ENCODE data around the gene USP47. TPM values are rescaled to one million over a fixed set of nuclear protein-coding genes. Genes with fewer than 3 reads are reported as not detected.

Gene USP47
- polyA plus RNA-seq, 3 donors from 2014 or later = 36.3 to 72.4 (median 43.5) TPM

- H3K4me3 Mint-ChIP-seq = no peak overlapping the region
These were observed 140.1 kb downstream of the USP47 start for GRCh38 chr11:11981840-11982239.

GRCh38 chr11:11982461-11982860, 140.7 kb downstream of the USP47 start:
- H3K9me3 Mint-ChIP-seq = no peaks in the 10 kb centered on the region
- peaks cover 1 to 5% (median 3%) of the 10 kb centered on the region in 3 donors for H3K27me3 Mint-ChIP-seq (ENCODE audit: low read depth in 3 of 3)
- no peak overlapping the region for H3K27ac Mint-ChIP-seq
- no peak overlapping the region for H3K4me3 Mint-ChIP-seq
- H3K36me3 Mint-ChIP-seq = no peaks in the 10 kb centered on the region
- no peak for DNase-seq
- H3K4me1 Mint-ChIP-seq = peaks cover 1 to 9% of the 10 kb centered on the region in 2 donors

More at GRCh38 chr11:11981840-11982239, 140.1 kb downstream of the USP47 start:
- DNase-seq = no peak
- H3K4me1 Mint-ChIP-seq = peaks cover 0 to 3% of the 10 kb centered on the region in 2 donors
- H3K36me3 Mint-ChIP-seq = no peaks in the 10 kb centered on the region
- H3K27ac Mint-ChIP-seq = no peak overlapping the region
- H3K27me3 Mint-ChIP-seq (ENCODE audit: low read depth in 3 of 3) = peaks cover 1 to 5% (median 4%) of the 10 kb centered on the region in 3 donors
- H3K9me3 Mint-ChIP-seq = no peaks in the 10 kb centered on the region

GRCh38 chr11:11982975-11983374, 141.2 kb downstream of the USP47 start:
- Mint-ChIP-seq H3K9me3 (no peaks in the 10 kb centered on the region), H3K4me3 (no peak overlapping the region), H3K36me3 (no peaks in the 10 kb centered on the region), H3K27me3 (ENCODE audit: low read depth in 3 of 3) (peaks cover 1 to 5% (median 3%) of the 10 kb centered on the region in 3 donors), H3K27ac (no peak overlapping the region), H3K4me1 (peaks cover 4 to 14% of the 10 kb centered on the region in 2 donors)
- DNase-seq = no peak

- Mint-ChIP-seq H3K27me3 (ENCODE audit: low read depth in 3 of 3) (peaks cover 0 to 5% (median 3%) of the 10 kb centered on the region in 3 donors), H3K27ac (no peak overlapping the region), H3K4me3 (no peak overlapping the region), H3K4me1 (peaks cover 4 to 17% of the 10 kb centered on the region in 2 donors), H3K9me3 (no peaks in the 10 kb centered on the region), H3K36me3 (no peaks in the 10 kb centered on the region)
- DNase-seq = no peak
These were observed 141.7 kb downstream of the USP47 start for GRCh38 chr11:11983427-11983826.

GRCh38 chr11:11984563-11984962, 142.8 kb downstream of the USP47 start:
- Mint-ChIP-seq H3K9me3 (no peaks in the 10 kb centered on the region), H3K4me3 (no peak overlapping the region), H3K27ac (no peak overlapping the region), H3K4me1 (peaks cover 4 to 17% of the 10 kb centered on the region in 2 donors), H3K36me3 (no peaks in the 10 kb centered on the region), H3K27me3 (ENCODE audit: low read depth in 3 of 3) (peaks cover 0 to 5% (median 3%) of the 10 kb centered on the region in 3 donors)
- no peak for DNase-seq

GRCh38 chr11:11985016-11985715, 143.4 kb downstream of the USP47 start:
- H3K4me3 Mint-ChIP-seq = no peak overlapping the region
- peaks cover 0 to 4% (median 3%) of the 10 kb centered on the region in 3 donors for H3K27me3 Mint-ChIP-seq (ENCODE audit: low read depth in 3 of 3)
- peaks cover 4 to 17% of the 10 kb centered on the region in 2 donors for H3K4me1 Mint-ChIP-seq
- no peaks in the 10 kb centered on the region for H3K9me3 Mint-ChIP-seq
- H3K27ac Mint-ChIP-seq = no peak overlapping the region
- no peak for DNase-seq
- H3K36me3 Mint-ChIP-seq = no peaks in the 10 kb centered on the region

- H3K4me1 Mint-ChIP-seq = peaks cover 4 to 17% of the 10 kb centered on the region in 2 donors
- no peaks in the 10 kb centered on the region for H3K9me3 Mint-ChIP-seq
- no peaks in the 10 kb centered on the region for H3K36me3 Mint-ChIP-seq
- peaks cover 0 to 4% (median 2%) of the 10 kb centered on the region in 3 donors for H3K27me3 Mint-ChIP-seq (ENCODE audit: low read depth in 3 of 3)
- DNase-seq = no peak
- H3K27ac Mint-ChIP-seq = no peak overlapping the region
- H3K4me3 Mint-ChIP-seq = no peak overlapping the region
These were observed 144.5 kb downstream of the USP47 start for GRCh38 chr11:11985954-11986949.

- peaks cover 0 to 2% (median 0%) of the 10 kb centered on the region in 6 donors for H3K9me3 Mint-ChIP-seq
- peak; percentile 21 to 27 (median 24) for DNase-seq
- H3K4me3 Mint-ChIP-seq = no peak overlapping the region
These were observed 145.8 kb downstream of the USP47 start for GRCh38 chr11:11987503-11988022.

GRCh38 chr11:11988099-11988651, 146.4 kb downstream of the USP47 start:
- H3K36me3 Mint-ChIP-seq = no peaks in the 10 kb centered on the region
- H3K27me3 Mint-ChIP-seq (ENCODE audit: low read depth in 3 of 3) = peaks cover 0 to 9% (median 3%) of the 10 kb centered on the region in 3 donors
- DNase-seq = no peak
- H3K4me1 Mint-ChIP-seq = peaks cover 4 to 17% of the 10 kb centered on the region in 2 donors
- peaks cover 0 to 2% (median 0%) of the 10 kb centered on the region in 6 donors for H3K9me3 Mint-ChIP-seq
- no peak overlapping the region for H3K27ac Mint-ChIP-seq
- no peak overlapping the region for H3K4me3 Mint-ChIP-seq

More at GRCh38 chr11:11987503-11988022, 145.8 kb downstream of the USP47 start:
- Mint-ChIP-seq H3K27ac (peak overlapping the region in 5 of 6 donors; percentile 18 to 80 (median 52)), H3K36me3 (no peaks in the 10 kb centered on the region), H3K27me3 (ENCODE audit: low read depth in 3 of 3) (peaks cover 0 to 9% (median 3%) of the 10 kb centered on the region in 3 donors), H3K4me1 (peaks cover 4 to 17% of the 10 kb centered on the region in 2 donors)

GRCh38 chr11:11988681-11989261, 147.0 kb downstream of the USP47 start:
- Mint-ChIP-seq H3K9me3 (peaks cover 0 to 2% (median 0%) of the 10 kb centered on the region in 6 donors), H3K27ac (no peak overlapping the region)
- no peak for DNase-seq

GRCh38 chr11:11989774-11990744, 148.3 kb downstream of the USP47 start:
- no peak overlapping the region for H3K27ac Mint-ChIP-seq
- peaks cover 0 to 2% (median 0%) of the 10 kb centered on the region in 6 donors for H3K9me3 Mint-ChIP-seq
- peaks cover 4 to 17% of the 10 kb centered on the region in 2 donors for H3K4me1 Mint-ChIP-seq
- no peak for DNase-seq
- no peaks in the 10 kb centered on the region for H3K36me3 Mint-ChIP-seq
- H3K4me3 Mint-ChIP-seq = no peak overlapping the region
- peaks cover 0 to 9% (median 3%) of the 10 kb centered on the region in 3 donors for H3K27me3 Mint-ChIP-seq (ENCODE audit: low read depth in 3 of 3)

More at GRCh38 chr11:11988681-11989261, 147.0 kb downstream of the USP47 start:
- Mint-ChIP-seq H3K4me3 (no peak overlapping the region), H3K36me3 (no peaks in the 10 kb centered on the region), H3K27me3 (ENCODE audit: low read depth in 3 of 3) (peaks cover 0 to 9% (median 3%) of the 10 kb centered on the region in 3 donors), H3K4me1 (peaks cover 4 to 17% of the 10 kb centered on the region in 2 donors)

All from immature natural killer cell (primary cell).